Right renal cortex interstitium (tissue), 3 donors: ENCODE measurements around the gene BTBD9. TPM values are rescaled to one million over a fixed set of nuclear protein-coding genes. Genes with fewer than 3 reads are reported as not detected.

Source experiments
- DNase-seq, 3 donors: peaks; one replicate each; pipeline ENCODE4 v3.0.0-alpha.2; 2013; ENCODE audit warnings: low read depth in 3 of 3, low spot score in 2 of 3
- polyA plus RNA-seq, 3 donors: library from polyadenylated mRNA; unstranded; fragments of 120-200 nt; gene quantifications; one replicate each; pipeline ENCODE4 v1.2.1, GENCODE V29; 2013; ENCODE audit not compliant: insufficient read length in 3 of 3

BTBD9 gene
- 10 to 100 TPM; 13.1 to 16.8 (median 14.7) TPM for polyA plus RNA-seq

GRCh38 chr6:38639498-38640215, at the start of gene BTBD9:
Gene BTBD9, minus strand, starts transcription at chr6:38639929.
- DNase-seq, result peak; percentile 76 to 80 (median 79)

GRCh38 chr6:38688579-38689087, 48.9 kb upstream of the BTBD9 start:
- DNase-seq, result no peak

DNA sequence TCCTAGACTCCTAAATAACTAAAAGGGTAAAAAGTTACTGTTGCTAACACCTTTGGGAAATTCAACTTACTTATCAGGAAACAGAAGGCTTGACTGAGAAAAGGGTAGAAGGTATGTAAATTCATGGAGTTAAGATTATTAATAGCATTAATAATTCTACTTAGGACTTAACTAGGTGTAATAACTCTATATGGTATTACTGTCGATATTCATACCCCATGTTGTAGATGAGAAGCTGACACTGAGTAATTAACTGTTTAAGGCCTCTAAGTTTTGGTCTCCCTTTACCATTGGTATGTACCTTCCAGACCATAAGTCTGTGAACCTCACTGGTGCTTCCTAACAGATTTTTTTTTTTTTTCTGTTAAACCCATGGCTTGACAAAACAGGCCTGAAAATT, 47.8 kb upstream of the BTBD9 start:
- no peak for DNase-seq

DNA sequence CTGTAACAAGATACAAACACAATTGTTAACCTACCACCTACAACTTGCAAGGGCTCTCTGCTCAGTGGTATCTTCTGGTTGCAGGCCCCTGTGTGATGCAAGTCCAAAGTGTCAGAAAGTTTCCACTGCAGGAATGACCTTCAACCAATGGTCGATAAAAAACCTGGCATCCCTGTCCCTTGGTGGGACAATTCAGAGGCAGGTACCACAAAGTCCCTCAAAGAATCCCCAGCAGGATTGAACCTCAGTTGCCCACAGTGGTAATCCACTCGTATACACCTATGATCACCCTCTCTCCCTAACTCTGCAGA, 47.3 kb upstream of the BTBD9 start:
- DNase-seq, result no peak

DNA sequence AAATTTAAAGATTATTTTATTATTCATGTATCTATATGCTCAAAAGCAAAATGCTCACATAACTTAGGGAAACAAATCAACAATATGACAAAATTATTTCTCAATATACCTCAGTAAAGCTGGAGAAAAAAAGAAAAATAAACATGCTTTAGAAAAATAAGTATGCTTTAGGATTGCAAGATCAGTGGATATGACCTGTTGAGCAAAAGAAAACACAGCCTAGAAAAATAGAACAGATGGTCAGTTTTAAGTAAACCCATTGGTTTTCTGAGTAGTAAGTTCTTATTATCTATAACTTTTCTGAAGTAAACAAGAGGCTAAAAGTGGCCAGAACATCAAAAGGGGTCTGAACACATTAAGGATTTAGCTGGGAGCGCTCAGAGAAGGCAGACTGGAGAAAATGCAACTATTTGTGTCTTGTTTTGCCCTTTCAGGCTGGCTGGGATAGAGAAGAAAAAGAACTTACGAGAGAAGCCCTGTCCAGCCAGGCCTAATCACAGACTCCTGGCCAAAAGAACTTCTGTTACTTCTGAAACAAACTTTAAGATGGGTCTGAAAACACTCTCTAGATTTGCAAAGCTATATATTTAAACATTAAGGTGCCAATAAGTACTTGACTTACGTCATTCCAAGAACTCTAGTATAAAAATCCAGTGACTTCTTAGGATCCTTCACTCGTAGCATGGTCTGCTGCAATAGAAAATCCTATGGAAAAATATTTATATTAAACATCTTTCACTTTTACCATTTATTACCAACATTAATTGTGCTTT, 46.7 kb upstream of the BTBD9 start:
- no peak for DNase-seq

GRCh38 chr6:38684904-38685303, 45.2 kb upstream of the BTBD9 start:
- no peak for DNase-seq

DNA sequence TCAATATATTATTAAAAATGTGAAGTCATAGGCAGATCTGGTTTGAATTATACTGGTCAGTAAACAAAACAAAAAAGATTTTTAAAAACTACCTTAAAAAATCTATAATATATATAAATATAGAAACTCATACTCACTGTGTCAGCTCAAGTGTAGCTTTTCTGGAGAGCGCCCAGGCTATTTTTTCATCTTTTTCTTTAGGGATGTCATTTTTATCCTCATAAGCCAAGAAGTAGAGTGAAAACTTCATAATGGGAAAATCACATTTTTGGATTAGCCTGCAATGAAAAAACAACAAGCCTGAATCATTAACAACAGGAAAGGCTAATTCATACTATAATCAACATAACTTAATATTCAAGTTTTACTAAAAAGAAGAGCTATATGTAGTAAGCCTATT, 44.5 kb upstream of the BTBD9 start:
- DNase-seq, result no peak

DNA sequence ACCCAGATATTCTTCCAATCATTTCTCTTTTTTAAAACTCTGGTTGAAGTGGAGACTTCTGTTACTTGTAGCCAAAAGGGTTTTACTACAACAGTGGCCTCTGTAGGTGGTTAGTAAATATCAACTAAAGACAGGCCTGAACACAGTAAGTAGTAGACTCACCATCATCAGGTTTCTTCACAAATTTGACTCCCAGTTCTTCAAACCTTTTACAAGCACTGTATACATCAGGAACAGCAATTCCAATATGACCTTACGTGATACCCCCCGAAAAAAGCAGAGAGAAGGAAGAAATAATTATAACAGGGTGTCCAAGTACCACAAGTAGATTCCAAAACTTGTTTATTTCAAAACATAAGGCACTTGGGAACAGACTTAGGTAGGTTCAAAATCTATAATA, 42.1 kb upstream of the BTBD9 start:
- DNase-seq, result no peak

DNA sequence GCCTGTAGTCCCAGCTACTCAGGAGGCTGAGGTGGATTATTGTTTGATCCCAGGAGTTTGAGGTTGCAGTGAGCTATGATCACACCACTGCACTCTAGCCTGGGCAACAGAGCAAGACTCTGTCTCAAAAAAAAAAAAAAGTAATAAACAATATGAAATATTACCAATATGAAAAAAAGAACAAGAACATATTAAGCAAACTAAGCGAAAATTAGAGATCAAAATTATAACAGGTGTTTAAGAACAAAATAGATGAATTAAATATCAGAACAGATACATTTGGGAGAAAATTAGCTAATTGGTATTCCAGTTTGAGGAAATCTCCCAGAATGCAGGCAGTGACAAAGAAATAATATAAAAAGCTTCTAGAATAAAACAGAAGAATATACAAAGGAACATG, 39.9 kb upstream of the BTBD9 start:
- no peak for DNase-seq

- DNase-seq, result no peak
Observed at GRCh38 chr6:38678178-38678760, 38.5 kb upstream of the BTBD9 start.

DNA sequence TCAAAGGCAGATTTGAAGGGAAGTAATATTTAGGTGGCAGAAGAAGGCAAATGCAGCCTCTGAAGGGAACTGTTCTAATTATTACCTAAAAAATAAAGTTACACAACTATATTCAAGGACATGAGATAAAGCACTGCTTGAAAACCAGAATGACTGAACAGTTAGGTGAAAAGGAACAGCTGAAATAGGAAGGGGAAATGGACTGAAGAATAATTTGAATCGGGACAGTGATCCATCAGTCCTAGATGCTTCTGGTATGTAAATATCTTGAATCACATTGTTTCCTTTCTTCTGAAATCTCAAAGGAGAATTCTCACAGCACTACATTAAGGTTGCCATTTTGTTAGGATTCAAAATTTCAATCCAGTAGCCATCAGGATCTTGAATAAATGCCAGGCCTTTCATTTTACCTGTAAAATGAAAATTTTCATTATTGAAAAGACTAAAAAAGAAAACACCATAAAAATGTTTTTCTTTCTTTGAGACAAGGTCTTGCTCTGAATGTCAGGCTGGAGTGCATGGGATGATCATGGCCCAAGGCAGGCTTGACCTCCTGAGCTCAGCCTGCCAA, 37.3 kb upstream of the BTBD9 start:
- no peak for DNase-seq

GRCh38 chr6:38676236-38676973, 36.7 kb upstream of the BTBD9 start:
- no peak for DNase-seq

DNA sequence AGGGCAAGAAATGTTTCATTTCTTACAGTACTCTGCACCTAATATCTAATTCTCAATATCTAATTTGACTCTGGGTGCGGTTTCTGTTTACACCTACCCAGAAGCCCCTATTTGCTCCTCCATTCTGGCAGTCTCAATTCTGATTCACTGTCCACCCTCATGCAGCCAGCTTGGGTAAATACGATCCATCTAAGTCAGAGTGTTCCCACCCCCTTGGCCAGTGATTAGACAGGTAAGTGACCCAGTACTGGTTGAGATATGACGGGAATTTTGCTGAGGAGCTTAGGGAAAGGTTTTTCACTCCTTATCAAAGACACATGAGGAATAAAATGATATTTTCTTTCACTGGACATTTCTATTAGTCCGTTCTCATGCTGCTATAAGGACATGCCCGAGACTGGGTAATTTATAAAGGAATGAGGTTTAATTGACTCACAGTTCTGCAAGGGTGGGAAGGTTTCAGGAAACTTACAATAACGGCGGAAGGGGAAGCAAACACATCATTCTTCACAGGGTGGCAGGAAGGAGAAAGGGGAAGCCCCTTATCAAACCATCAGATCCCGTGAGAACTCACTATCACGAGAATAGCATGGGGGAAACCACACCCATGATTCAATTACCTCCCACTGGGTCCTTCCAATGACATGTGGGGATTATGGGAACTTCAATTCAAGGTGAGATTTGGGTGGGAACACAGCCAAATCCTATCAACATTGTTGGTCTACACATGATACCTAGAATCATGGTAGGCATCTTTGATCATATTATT, 33.9 kb upstream of the BTBD9 start:
- DNase-seq, result no peak

DNA sequence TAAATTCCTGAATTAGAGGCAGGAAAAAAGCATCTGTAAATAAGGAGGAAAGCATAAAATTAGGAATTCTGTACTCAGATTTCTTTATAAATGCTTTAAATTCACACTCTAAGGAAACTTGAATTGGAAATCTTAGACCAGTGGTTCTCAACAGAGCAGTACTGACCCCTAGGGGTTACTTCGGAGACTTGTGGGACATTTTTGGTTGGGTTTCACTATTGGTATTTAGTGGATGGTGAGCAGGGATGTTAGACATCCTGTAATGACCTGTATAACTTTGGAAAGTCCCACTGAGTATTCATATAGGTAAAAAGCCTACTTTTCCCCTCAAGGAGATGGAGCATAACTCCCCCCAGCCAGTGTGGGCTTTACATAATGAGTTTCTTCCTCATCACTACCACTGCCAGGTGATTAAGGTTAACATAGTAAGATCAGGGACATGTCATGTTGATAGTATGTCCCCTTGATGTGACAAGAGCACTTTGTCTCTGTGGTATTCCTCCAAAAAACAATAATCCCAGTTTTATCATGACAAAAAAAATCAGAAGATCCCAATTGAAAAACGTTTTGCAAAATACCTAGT, 32.2 kb upstream of the BTBD9 start:
- peak; percentile 10 to 23 (median 23) for DNase-seq

DNA sequence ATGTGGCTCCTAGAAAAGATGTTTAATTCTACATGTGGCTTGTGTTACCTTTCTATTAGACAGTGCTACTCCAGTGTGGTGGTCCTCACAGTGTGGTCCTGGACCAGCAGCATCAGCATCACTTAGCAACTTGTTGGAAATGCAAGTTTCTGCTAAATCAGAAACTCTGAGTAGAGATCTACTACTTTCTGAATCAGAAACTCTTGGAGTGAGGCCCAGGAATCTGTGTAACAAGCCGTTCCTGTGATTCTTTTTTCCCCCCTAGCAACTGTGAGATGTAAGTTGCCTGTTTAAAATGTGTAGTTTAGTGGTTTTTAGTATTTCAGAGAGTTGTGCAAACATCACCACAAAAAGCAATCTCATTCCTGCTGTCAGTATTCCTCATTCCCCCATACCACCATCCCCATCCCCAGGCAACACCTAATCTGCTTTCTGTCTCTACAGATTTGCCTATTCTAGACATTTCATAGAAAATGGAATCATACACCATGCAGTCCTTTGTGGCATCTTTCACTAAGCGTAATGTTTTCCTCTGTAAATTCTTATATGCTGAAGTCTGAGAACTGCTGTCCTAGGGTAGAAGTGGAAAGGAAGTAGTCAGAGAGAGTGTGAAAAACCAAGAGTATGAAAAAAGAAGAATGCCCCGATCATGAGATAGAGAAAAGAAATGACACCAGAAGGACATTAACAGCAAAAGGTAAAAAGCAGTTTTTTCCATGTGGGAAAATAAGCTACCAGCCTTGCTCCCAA, 18.9 kb upstream of the BTBD9 start:
- DNase-seq, result no peak

DNA sequence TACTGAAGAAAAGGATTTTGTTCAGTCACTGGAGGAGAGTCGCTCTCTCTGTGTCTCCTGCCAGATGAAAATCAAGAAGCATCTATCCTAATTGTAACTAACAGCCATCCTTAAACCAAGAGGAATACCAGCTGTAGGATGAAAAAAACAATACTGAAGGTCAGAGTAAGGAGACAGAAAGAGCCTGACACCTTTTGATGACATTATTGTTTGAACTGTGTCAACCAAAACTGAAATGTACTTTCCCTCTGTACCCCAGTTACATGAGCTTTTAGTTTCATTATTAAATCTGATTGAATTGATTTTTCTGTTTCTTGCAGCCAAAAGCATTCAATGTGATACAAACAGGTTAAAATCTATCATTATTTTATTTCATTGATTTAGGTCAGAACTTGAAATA, 17.2 kb upstream of the BTBD9 start:
- no peak for DNase-seq

DNA sequence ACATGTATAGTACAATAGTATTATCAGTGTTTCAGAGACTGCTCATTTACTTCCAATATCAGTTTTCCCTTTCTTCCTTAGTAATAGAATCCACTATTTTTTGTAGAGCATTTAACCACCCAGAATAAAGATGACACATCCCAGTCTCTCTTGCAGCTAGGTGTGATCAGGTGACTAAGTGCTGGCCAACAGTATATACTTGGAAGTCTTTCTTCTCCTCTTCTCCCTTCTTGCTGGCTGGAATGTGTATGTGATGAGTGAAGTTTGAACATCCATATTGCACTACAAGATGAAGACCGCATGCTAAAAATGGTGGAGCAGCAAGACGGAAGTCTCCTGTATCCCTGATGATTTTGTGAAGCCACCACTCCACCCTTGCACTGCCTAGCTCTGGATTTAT, 14.5 kb upstream of the BTBD9 start:
- no peak for DNase-seq

DNA sequence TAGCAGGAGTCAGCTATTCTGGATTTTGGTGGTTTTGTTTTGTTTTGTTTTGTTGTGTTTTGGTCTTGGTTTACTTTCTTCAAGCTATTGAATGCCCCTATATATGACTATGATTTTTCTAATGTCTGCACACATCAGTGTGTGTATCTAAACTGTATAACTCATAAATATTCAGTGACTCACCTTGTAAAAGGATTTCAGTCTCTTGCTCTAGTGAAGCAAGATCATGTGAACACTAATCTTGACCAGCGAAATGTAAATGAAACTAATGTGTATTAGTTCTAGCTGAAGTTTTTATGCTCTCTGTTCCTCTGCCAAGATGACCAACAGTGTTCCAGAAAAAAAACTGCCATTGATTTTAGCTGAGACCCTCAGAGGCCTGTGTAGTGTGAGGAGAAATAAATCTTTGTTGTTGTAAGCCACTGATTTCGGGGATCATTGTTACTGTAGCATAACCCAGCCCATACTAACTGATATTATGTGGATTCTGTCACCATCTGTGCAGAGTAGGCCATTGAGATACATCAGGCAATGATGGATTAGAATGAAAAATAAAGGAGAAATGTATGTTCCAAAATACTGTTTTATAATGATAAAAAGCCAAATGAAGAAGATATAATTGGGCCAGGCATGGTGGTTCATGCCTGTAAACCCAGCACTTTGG, 11.5 kb upstream of the BTBD9 start:
- DNase-seq, result no peak
